Activated CD8-positive, alpha-beta T cell treated with anti-CD3 and anti-CD28 coated beads, Interleukin-2, amount 10 ng/mL, durations not matched to agents 7 days and 5 days (primary cell): ENCODE results near the gene ZNF195. TPM values are rescaled to one million over a fixed set of nuclear protein-coding genes. Genes with fewer than 3 reads are reported as not detected.

Experiments used
- total RNA-seq, 2 experiments: library from RNA; stranded (reverse); gene quantifications; one replicate each; pipeline ENCODE4 v1.2.3, GENCODE V29; 2021

The ZNF195 gene
- total RNA-seq, 2 experiments from 2014 or later = 28.5 to 36.9 TPM

Other genes starting within 250 kb of the ZNF195 start
- 10 to 100 TPM; 10.1 to 11.0 TPM for gene OSBPL5, start 213.8 kb downstream of the ZNF195 start, total RNA-seq
- gene MRGPRG, start 160.3 kb downstream of the ZNF195 start, total RNA-seq = not detected
- not detected for gene MRGPRE, start 146.7 kb downstream of the ZNF195 start, total RNA-seq